WTC11 (cell line): Measurements from ENCODE around the gene OR4F17. TPM values are rescaled to one million over a fixed set of nuclear protein-coding genes. Genes with fewer than 3 reads are reported as not detected.
"Not testable (repeated sequence)": the region's sequence is repeated elsewhere in the genome, so short reads cannot be mapped to it uniquely, and the experiment has no call there.

Experiments used
- ATAC-seq: fragments of 200-7000 bp; cut with Tn5 transposase; 2 replicates; pipeline ENCODE4 v1.10.0; 2021; ENCODE audit warnings: mild to moderate bottlenecking, moderate library complexity
- Bru-seq: library from RNA; stranded (reverse); fragments of 400-500 nt; gene quantifications from one replicate; lab custom pipeline; 2021; lab: Mats Ljungman, UMichigan
- CTCF ChIA-PET: fragments of 300-600 bp; sonication (Branson Sonifier 250); formaldehyde crosslinking; loops from one replicate; lab custom pipeline; 2021; ENCODE audit warnings: antibody characterized with exemption; lab: Charles Lee
- POLR2A ChIA-PET: fragments of 350-600 bp; sonication (Branson Sonifier 250); formaldehyde crosslinking; loops from one replicate; lab custom pipeline; 2021; ENCODE audit warnings: antibody characterized with exemption; lab: Charles Lee
- DNase-seq: peaks from one replicate; pipeline ENCODE4 v3.0.0; 2021; ENCODE audit warnings: low spot score
- H3K27ac Mint-ChIP-seq: 2 replicates; pipeline ENCODE4 v1.8.0; 2021; ENCODE audit warnings: mixed read lengths
- H3K27me3 Mint-ChIP-seq: 2 replicates; pipeline ENCODE4 v1.8.0; 2021; ENCODE audit warnings: low read depth, mild to moderate bottlenecking, moderate library complexity, mixed read lengths
- H3K36me3 Mint-ChIP-seq: 2 replicates; pipeline ENCODE4 v1.8.0; 2021; ENCODE audit warnings: mixed read lengths
- H3K4me1 Mint-ChIP-seq: 2 replicates; pipeline ENCODE4 v1.8.0; 2022; ENCODE audit warnings: mixed read lengths
- H3K4me3 Mint-ChIP-seq: 2 replicates; pipeline ENCODE4 v1.8.0; 2021; ENCODE audit warnings: mild to moderate bottlenecking, moderate library complexity, mixed read lengths
- H3K9me3 Mint-ChIP-seq: 2 replicates; pipeline ENCODE4 v1.8.0; 2021; ENCODE audit warnings: mixed read lengths
- long read RNA-seq, 3 experiments: library from RNA in 1 of 3; library from capped mRNA in 1 of 3; library from polyadenylated mRNA in 1 of 3; unstranded in 2 of 3; stranded (forward) in 1 of 3; transcript quantifications; one replicate each; pipeline ENCODE4 v2.0.0, GENCODE V29; 2021
- total RNA-seq: library from RNA; stranded (reverse); gene quantifications from 3 replicates; pipeline ENCODE4 v1.2.3, GENCODE V29; 2021

Gene OR4F17, protein sequence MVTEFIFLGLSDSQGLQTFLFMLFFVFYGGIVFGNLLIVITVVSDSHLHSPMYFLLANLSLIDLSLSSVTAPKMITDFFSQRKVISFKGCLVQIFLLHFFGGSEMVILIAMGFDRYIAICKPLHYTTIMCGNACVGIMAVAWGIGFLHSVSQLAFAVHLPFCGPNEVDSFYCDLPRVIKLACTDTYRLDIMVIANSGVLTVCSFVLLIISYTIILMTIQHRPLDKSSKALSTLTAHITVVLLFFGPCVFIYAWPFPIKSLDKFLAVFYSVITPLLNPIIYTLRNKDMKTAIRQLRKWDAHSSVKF
- total RNA-seq (0.22 to 0.25 TPM in 2 of 3 replicates, not detected in the other), Bru-seq, nascent RNA (not detected)
- long read RNA-seq, experiment 1: 0 reads
- long read RNA-seq, experiment 2: 0 reads
- long read RNA-seq, experiment 3: 0 reads

DNA sequence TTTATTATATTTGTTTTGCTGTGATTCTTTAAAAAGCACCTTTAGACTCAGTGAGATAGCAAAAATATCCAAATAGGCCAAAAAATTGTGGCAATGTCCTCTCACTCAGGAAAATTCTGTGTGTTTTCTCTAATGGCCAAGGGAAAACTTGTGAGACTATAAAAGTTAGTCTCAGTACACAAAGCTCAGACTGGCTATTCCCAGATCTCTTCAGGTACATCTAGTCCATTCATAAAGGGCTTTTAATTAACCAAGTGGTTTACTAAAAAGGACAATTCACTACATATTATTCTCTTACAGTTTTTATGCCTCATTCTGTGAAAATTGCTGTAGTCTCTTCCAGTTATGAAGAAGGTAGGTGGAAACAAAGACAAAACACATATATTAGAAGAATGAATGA, at the start of gene OR4F17:
OR4F17 (plus strand) TSS at position 301 of the 400 bp plus-strand sequence. CDS start 3,575 bp downstream, outside the sequence.
- POLR2A ChIA-PET, ATAC-seq, H3K4me3 Mint-ChIP-seq, H3K9me3 Mint-ChIP-seq, H3K4me1 Mint-ChIP-seq, H3K27me3 Mint-ChIP-seq, DNase-seq, H3K36me3 Mint-ChIP-seq, CTCF ChIA-PET, H3K27ac Mint-ChIP-seq: not testable (repeated sequence)

DNA sequence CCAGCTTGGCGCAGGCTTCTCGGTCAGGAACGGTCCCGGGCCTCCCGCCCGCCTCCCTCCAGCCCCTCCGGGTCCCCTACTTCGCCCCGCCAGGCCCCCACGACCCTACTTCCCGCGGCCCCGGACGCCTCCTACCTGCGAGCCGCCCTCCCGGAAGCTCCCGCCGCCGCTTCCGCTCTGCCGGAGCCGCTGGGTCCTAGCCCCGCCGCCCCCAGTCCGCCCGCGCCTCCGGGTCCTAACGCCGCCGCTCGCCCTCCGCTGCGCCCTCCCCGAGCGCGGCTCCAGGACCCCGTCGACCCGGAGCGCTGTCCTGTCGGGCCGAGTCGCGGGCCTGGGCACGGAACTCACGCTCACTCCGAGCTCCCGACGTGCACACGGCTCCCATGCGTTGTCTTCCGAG, 36.1 kb upstream of the OR4F17 start:
- H3K4me3 Mint-ChIP-seq, ATAC-seq, CTCF ChIA-PET, H3K9me3 Mint-ChIP-seq, H3K36me3 Mint-ChIP-seq, H3K27me3 Mint-ChIP-seq, POLR2A ChIA-PET, H3K4me1 Mint-ChIP-seq, H3K27ac Mint-ChIP-seq: not testable (repeated sequence)
- peak; percentile 24 for DNase-seq

DNA sequence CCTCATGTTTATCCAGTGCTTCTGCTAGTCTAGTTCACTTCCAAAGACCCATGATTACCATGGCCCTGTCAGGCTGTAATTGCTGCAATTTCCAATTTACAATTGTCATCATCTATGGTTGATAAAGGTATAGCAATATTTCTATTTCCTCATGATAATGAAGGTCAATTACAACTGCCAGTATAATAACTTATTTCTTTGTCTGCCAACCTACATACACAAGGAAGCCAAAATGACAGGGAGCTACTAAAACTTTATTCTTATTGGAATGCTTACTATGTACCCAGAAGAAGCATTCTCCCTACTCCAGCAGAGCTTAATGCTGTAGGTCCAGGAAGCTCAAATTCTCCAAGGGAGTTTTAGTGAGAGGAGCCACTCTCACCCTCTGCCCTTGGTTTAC, 24.0 kb upstream of the OR4F17 start:
- H3K9me3 Mint-ChIP-seq, H3K27me3 Mint-ChIP-seq, POLR2A ChIA-PET, DNase-seq, H3K36me3 Mint-ChIP-seq, CTCF ChIA-PET, H3K27ac Mint-ChIP-seq, ATAC-seq, H3K4me3 Mint-ChIP-seq, H3K4me1 Mint-ChIP-seq: not testable (repeated sequence)

DNA sequence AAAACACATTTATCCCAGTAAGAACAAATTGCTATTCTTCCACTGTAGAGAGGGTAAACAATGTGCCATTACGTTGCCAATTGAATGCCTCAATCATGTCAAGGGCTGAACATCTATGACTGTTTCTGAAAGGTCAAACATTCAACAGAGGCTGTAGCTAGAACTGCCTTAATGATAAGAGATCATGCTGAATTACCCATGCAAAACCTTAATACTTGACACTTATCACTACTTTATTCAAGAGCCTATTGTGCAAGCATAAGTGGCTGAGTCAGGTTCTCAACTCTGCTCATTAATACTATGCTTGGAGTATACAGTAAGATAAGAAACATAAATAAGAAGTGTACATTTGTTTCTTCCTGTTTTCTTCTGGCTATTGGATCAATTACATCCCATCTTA, 23.3 kb upstream of the OR4F17 start:
- ATAC-seq, CTCF ChIA-PET: not testable (repeated sequence)

DNA sequence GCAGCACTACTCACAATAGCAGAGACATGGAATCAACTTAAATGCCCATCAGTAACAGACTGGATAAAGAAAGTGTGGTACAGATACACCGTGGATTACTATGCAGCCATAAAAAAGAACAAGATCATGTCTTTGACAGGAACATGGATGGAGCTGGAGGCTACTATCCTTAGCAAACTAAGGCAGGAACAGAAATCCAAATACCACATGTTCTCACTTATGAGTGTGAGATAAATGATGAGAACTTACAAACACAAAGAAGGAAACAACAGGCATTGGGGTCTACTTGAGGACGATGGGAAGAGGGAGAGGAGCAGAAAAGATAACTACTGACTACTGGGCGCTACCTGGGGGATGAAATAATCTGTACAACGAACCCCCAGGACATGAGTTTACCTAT, 16.2 kb upstream of the OR4F17 start:
- peaks cover 12% of the 10 kb centered on the region for H3K27me3 Mint-ChIP-seq
- H3K36me3 Mint-ChIP-seq, POLR2A ChIA-PET, H3K9me3 Mint-ChIP-seq, H3K27ac Mint-ChIP-seq, ATAC-seq, H3K4me3 Mint-ChIP-seq, DNase-seq, H3K4me1 Mint-ChIP-seq, CTCF ChIA-PET: not testable (repeated sequence)

More for the DNA sequence above, 23.3 kb upstream of the OR4F17 start:
- H3K9me3 Mint-ChIP-seq, H3K4me1 Mint-ChIP-seq, POLR2A ChIA-PET, H3K4me3 Mint-ChIP-seq, H3K27me3 Mint-ChIP-seq, DNase-seq, H3K36me3 Mint-ChIP-seq, H3K27ac Mint-ChIP-seq: not testable (repeated sequence)

DNA sequence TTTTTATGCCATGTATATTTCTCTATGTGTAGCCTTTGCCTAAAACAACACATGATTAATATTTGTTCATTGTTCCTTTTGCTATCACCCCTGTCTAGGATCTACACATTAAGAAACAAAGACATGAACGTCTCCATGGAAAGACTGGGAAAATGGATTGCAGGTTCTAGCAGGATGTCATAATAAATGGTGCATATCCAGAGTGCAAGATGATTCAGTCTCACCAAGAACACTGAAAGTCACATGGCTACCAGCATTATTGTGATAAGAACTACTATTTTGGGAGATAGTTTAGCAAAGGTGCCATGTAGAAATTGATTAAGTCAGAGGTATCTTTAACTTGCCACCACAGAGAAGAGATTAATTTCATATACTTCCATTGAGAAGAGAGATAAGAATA, 12.1 kb upstream of the OR4F17 start:
- H3K4me1 Mint-ChIP-seq, DNase-seq, H3K4me3 Mint-ChIP-seq, H3K9me3 Mint-ChIP-seq, H3K27me3 Mint-ChIP-seq, H3K27ac Mint-ChIP-seq, CTCF ChIA-PET, ATAC-seq, H3K36me3 Mint-ChIP-seq, POLR2A ChIA-PET: not testable (repeated sequence)

DNA sequence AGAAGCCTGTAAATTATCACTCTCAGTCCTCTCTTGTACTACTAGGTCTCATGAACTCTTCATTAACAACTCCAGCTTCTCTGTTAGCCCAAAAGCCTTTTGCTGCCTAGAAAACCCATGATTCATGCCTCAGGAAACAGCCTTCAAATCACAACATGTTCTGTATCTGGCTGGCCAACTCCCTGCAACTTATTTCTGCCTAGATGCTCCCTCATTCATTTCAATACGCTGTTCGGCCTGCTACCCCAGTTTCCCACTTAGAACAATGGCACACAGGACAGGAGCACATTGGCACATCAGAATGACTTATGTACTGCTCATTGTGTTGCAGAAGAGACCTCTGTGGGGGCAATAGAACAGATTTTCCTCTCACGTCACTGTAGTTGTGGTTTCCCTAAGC, 9.3 kb upstream of the OR4F17 start:
- H3K4me3 Mint-ChIP-seq, H3K9me3 Mint-ChIP-seq, H3K27me3 Mint-ChIP-seq, ATAC-seq, POLR2A ChIA-PET, CTCF ChIA-PET, DNase-seq, H3K27ac Mint-ChIP-seq, H3K4me1 Mint-ChIP-seq, H3K36me3 Mint-ChIP-seq: not testable (repeated sequence)

DNA sequence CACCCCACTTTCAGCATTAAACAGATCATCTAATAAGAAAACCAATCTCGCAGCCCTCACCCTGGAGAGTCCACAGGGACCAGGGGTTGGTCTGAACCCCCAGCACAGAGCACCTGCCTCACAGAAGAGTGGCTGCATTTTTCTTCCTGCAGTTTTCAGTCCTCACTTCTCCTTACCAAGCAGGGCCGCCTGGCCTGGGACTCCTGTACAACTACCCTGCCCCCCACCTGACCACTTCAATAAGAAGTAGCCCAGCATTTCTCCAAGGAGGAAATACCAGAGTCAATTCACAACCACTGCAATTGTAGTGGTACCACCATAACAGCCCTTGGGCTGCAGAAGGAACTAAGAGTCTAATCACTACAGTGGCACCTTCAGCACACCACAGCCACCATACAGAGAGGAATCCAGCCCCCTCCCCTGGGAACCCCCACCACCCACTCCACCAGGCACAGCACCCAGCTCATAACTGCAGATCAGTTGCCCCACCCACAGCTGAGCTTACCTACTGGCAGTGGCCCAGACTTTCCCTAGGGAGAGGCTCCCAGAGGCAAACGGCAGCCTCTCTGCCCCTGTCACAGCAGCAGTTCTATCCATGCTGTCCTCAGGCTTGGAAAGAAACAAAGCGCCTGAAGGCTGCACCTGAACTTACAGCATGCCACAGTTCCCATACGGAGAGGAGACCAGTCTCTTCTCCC, 13.7 kb downstream of the OR4F17 start:
- DNase-seq, CTCF ChIA-PET, H3K9me3 Mint-ChIP-seq, H3K27me3 Mint-ChIP-seq, H3K27ac Mint-ChIP-seq, POLR2A ChIA-PET, H3K4me1 Mint-ChIP-seq, H3K4me3 Mint-ChIP-seq, H3K36me3 Mint-ChIP-seq: not testable (repeated sequence)
- peak; percentile 38 for ATAC-seq

Other genes starting within 250 kb of the OR4F17 start
- 78.7 to 102 TPM (median 99.6 TPM) in 3 replicates for gene PLPP2, start 184.3 kb downstream of the OR4F17 start, total RNA-seq
- gene MIER2, start 237.7 kb downstream of the OR4F17 start, total RNA-seq: 56.3 to 63.6 TPM (median 60.9 TPM) in 3 replicates